Measurements from ENCODE around the gene TFAM. TPM values are rescaled to one million over a fixed set of nuclear protein-coding genes. Genes with fewer than 3 reads are reported as not detected.

Gene TFAM
- total and polyA plus RNA-seq, 2 of the 8 experiments (the other 6 are each of a cell fraction or from before 2014, with no cell fraction given): 29.3 to 97.3 TPM

DNA sequence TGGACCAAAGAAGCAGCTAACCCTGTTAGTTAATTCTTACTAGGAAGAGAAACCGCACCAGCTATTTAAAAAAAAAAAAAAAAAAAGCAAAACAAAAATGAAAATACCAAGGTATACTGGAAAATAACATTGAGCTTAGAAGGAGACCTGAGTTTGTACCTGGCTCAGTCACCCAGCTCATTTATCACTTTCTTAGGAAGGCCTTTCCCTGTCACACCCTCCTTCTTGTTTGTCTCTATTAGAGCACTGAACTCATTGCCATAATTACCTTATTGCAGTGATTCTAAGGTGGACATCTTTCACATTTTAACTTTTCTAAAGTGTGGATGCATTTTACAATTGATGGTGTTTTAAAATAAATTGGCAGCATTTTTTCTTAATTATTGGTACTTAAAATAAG, 26.3 kb upstream of the TFAM start:
- Histone ChIP-seq H4K91ac (replicated peaks; ENCODE audit: insufficient read length, low read length) (no peak overlapping the region), H4K5ac (ENCODE audit: insufficient read length, low read depth, low read length) (no peak overlapping the region), H3K36me3 (ENCODE audit: control insufficient read depth in 2 of 4, insufficient read depth in 4 of 4, low read length in 3 of 4) (peaks cover 0 to 11% (median 2%) of the 10 kb centered on the region in 4 experiments; a peak in 1 of 8 replicates), H3K79me2 (ENCODE audit: control insufficient read depth in 1 of 2, insufficient read depth in 2 of 2, low read length in 2 of 2) (peaks cover 0 to 31% of the 10 kb centered on the region in 2 experiments; a peak in 2 of 4 replicates), H3K23ac (ENCODE audit: insufficient read length) (no peak overlapping the region), H2BK12ac (ENCODE audit: low read depth, low read length) (no peak overlapping the region), H3K23me2 (ENCODE audit: low read depth, low read length) (no peaks in the 10 kb centered on the region), H2AK5ac (ENCODE audit: low read depth, low read length) (no peak overlapping the region), H4K8ac (ENCODE audit: extremely low read depth, insufficient read depth, low read length) (no peak overlapping the region), H3K4me3 (ENCODE audit: extremely low read depth in 1 of 4, insufficient read depth in 2 of 4, low read depth in 3 of 4, low read length in 4 of 4) (no peak overlapping the region), H2BK5ac (ENCODE audit: low read depth, low read length) (no peak overlapping the region), H3K9ac (replicated peaks in 1 of 4; ENCODE audit: extremely low read depth in 1 of 4, low read depth in 3 of 4, low read length in 3 of 4) (no peak overlapping the region), H3K27ac (ENCODE audit: low read depth, low read length) (no peak overlapping the region), H3K18ac (ENCODE audit: extremely low read depth, low read length) (no peak overlapping the region), H3K27me3 (replicated peaks in 1 of 4; ENCODE audit: control insufficient read depth in 3 of 4, extremely low read depth in 1 of 4, insufficient read depth in 3 of 4, low read length in 3 of 4) (no peaks in the 10 kb centered on the region), H2BK20ac (ENCODE audit: low read length) (no peak overlapping the region), H3K9me3 (ENCODE audit: insufficient read depth in 2 of 2, low read depth in 1 of 2, low read length in 1 of 2) (no peaks in the 10 kb centered on the region), H2AFZ (ENCODE audit: low read length) (no peak overlapping the region), H3K56ac (replicated peaks; ENCODE audit: insufficient read length, low read depth, low read length) (no peak overlapping the region), H3K4me2 (ENCODE audit: insufficient read depth in 1 of 2, low read depth in 2 of 2, low read length in 2 of 2) (no peak overlapping the region), H4K20me1 (replicated peaks in 1 of 2; ENCODE audit: control insufficient read depth in 1 of 2, insufficient read depth in 2 of 2, low read length in 2 of 2) (peaks cover 0 to 3% of the 10 kb centered on the region in 2 experiments), H3K4me1 (replicated peaks in 1 of 4; ENCODE audit: control insufficient read depth in 3 of 4, insufficient read depth in 4 of 4, low read length in 3 of 4) (no peaks in the 10 kb centered on the region; a peak in 1 of 7 replicates), H3K14ac (ENCODE audit: insufficient read length) (no peak overlapping the region), H3K79me1 (ENCODE audit: low read depth, low read length) (no peaks in the 10 kb centered on the region; the same call in 1 of the 2 replicates), H2BK15ac (ENCODE audit: low read length) (no peak overlapping the region), H3K4ac (replicated peaks; ENCODE audit: insufficient read length, low read depth, low read length) (no peak overlapping the region), H2BK120ac (replicated peaks; ENCODE audit: low read depth, low read length) (no peak overlapping the region)
- WGBS, 2 experiments (ENCODE audit: extremely low coverage in 1 of 2, insufficient coverage in 1 of 2, insufficient read length in 1 of 2, insufficient replicate concordance in 2 of 2, low coverage in 1 of 2, low lambda C conversion rate in 2 of 2, missing lambda C conversion rate in 1 of 2): 60% methylated on average over 1 of the region's 1 CpG; no CpG with 5 or more reads in 1 of the 2 experiments
- POLR2A ChIA-PET (ENCODE audit: partially characterized antibody): no interaction called here
- CTCF ChIA-PET (ENCODE audit: partially characterized antibody): interaction anchor here (0.9 kb wide), 1 partner anchor 11 kb away, joined by 3 read pairs; no protein-coding TSS in a partner anchor
- DNase-seq (ENCODE audit: low read depth in 1 of 2, low spot score in 2 of 2): no peak
- no peak for FAIRE-seq
- no peak for TF ChIP-seq TAF1 (IDR thresholded peaks at IDR 0.05; ENCODE audit: low read depth, low read length)
- no peak for TF ChIP-seq CREB1 (IDR thresholded peaks at IDR 0.05)
- TF ChIP-seq SAP30 (IDR thresholded peaks at IDR 0.05; ENCODE audit: insufficient read depth, insufficient replicate concordance, low read length): no peak
- no peak for TF ChIP-seq BACH1 (IDR thresholded peaks at IDR 0.05; ENCODE audit: low read length)
- TF ChIP-seq TCF12 (IDR thresholded peaks at IDR 0.05; ENCODE audit: low read depth, low read length): no peak
- TF ChIP-seq BRCA1 (IDR thresholded peaks at IDR 0.05; ENCODE audit: low read depth, low read length): no peak
- TF ChIP-seq E2F6 (IDR thresholded peaks at IDR 0.05): no peak
- no peak for TF ChIP-seq FOSL1 (IDR thresholded peaks at IDR 0.05; ENCODE audit: insufficient read depth, low read depth, low read length)
- no peak for TF ChIP-seq NANOG (IDR thresholded peaks at IDR 0.05; ENCODE audit: insufficient read depth, low read depth, low read length, poor library complexity, severe bottlenecking)
- no peak for TF ChIP-seq POU5F1 (IDR thresholded peaks at IDR 0.05; ENCODE audit: low read depth, low read length)
- no peak for TF ChIP-seq EP300 (IDR thresholded peaks at IDR 0.05; ENCODE audit: borderline replicate concordance in 1 of 2, low read depth in 2 of 2, low read length in 2 of 2)
- no peak for TF ChIP-seq TEAD4 (IDR thresholded peaks at IDR 0.05; ENCODE audit: low read depth, low read length)
- TF ChIP-seq USF2 (IDR thresholded peaks at IDR 0.05; ENCODE audit: low read length): no peak

Measured in H1 (cell line).